ENCODE data around the gene OBSCN. TPM values are rescaled to one million over a fixed set of nuclear protein-coding genes. Genes with fewer than 3 reads are reported as not detected.

The OBSCN gene
- total RNA-seq, 1 donor from 2014 or later: 25.7 TPM

- no peak overlapping the region for H3K4me3 Mint-ChIP-seq (ENCODE audit: unreplicated experiment)
- TF ChIP-seq, protein P1, sequence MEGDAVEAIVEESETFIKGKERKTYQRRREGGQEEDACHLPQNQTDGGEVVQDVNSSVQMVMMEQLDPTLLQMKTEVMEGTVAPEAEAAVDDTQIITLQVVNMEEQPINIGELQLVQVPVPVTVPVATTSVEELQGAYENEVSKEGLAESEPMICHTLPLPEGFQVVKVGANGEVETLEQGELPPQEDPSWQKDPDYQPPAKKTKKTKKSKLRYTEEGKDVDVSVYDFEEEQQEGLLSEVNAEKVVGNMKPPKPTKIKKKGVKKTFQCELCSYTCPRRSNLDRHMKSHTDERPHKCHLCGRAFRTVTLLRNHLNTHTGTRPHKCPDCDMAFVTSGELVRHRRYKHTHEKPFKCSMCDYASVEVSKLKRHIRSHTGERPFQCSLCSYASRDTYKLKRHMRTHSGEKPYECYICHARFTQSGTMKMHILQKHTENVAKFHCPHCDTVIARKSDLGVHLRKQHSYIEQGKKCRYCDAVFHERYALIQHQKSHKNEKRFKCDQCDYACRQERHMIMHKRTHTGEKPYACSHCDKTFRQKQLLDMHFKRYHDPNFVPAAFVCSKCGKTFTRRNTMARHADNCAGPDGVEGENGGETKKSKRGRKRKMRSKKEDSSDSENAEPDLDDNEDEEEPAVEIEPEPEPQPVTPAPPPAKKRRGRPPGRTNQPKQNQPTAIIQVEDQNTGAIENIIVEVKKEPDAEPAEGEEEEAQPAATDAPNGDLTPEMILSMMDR (IDR thresholded peaks at IDR 0.05; ENCODE audit: partially characterized antibody, unreplicated experiment): no peak
- no peak overlapping the region for H3K27ac Mint-ChIP-seq (ENCODE audit: unreplicated experiment)
- peaks cover 36% of the 10 kb centered on the region for H3K36me3 Mint-ChIP-seq (ENCODE audit: unreplicated experiment)
- no peaks in the 10 kb centered on the region for H3K4me1 Mint-ChIP-seq (ENCODE audit: low read depth, unreplicated experiment)
- DNase-seq: no peak
- peaks cover 19% of the 10 kb centered on the region for H3K9me3 Mint-ChIP-seq (ENCODE audit: unreplicated experiment)
- peaks cover 15% of the 10 kb centered on the region for H3K27me3 Mint-ChIP-seq (ENCODE audit: unreplicated experiment)
These were observed 84.7 kb downstream of the OBSCN start for GRCh38 chr1:228292609-228292911.

DNA sequence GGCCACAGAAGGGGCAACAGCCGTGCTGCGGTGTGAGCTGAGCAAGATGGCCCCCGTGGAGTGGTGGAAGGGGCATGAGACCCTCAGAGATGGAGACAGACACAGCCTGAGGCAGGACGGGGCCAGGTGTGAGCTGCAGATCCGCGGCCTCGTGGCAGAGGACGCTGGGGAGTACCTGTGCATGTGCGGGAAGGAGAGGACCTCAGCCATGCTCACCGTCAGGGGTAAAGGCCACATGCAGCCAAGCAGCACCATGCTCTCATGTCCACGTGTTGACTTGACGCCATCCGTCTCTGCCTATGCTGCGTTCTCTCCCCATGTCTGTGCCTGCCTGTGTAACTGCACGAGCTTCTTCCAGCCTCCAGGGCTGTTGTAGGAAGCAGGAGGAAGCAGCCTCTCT, 85.5 kb downstream of the OBSCN start:
- no peak overlapping the region for H3K4me3 Mint-ChIP-seq (ENCODE audit: unreplicated experiment)

GRCh38 chr1:228293816-228294500, 86.1 kb downstream of the OBSCN start:
- H3K9me3 Mint-ChIP-seq (ENCODE audit: unreplicated experiment): peaks cover 27% of the 10 kb centered on the region
- H3K27ac Mint-ChIP-seq (ENCODE audit: unreplicated experiment): no peak overlapping the region
- H3K4me1 Mint-ChIP-seq (ENCODE audit: low read depth, unreplicated experiment): no peaks in the 10 kb centered on the region
- H3K36me3 Mint-ChIP-seq (ENCODE audit: unreplicated experiment): peaks cover 47% of the 10 kb centered on the region
- H3K4me3 Mint-ChIP-seq (ENCODE audit: unreplicated experiment): no peak overlapping the region
- peak; percentile 4 for DNase-seq
- TF ChIP-seq, protein P1 (IDR thresholded peaks at IDR 0.05; ENCODE audit: partially characterized antibody, unreplicated experiment): no peak
- H3K27me3 Mint-ChIP-seq (ENCODE audit: unreplicated experiment): peaks cover 14% of the 10 kb centered on the region

More for the DNA sequence above, 85.5 kb downstream of the OBSCN start:
- H3K27ac Mint-ChIP-seq (ENCODE audit: unreplicated experiment): no peak overlapping the region
- peaks cover 25% of the 10 kb centered on the region for H3K9me3 Mint-ChIP-seq (ENCODE audit: unreplicated experiment)
- no peaks in the 10 kb centered on the region for H3K4me1 Mint-ChIP-seq (ENCODE audit: low read depth, unreplicated experiment)
- H3K27me3 Mint-ChIP-seq (ENCODE audit: unreplicated experiment): peaks cover 13% of the 10 kb centered on the region
- TF ChIP-seq, protein P1 (IDR thresholded peaks at IDR 0.05; ENCODE audit: partially characterized antibody, unreplicated experiment): no peak
- DNase-seq: no peak
- H3K36me3 Mint-ChIP-seq (ENCODE audit: unreplicated experiment): peaks cover 42% of the 10 kb centered on the region

- Mint-ChIP-seq H3K27me3 (ENCODE audit: unreplicated experiment) (peaks cover 12% of the 10 kb centered on the region), H3K9me3 (ENCODE audit: unreplicated experiment) (peaks cover 28% of the 10 kb centered on the region), H3K4me3 (ENCODE audit: unreplicated experiment) (no peak overlapping the region), H3K36me3 (ENCODE audit: unreplicated experiment) (peaks cover 50% of the 10 kb centered on the region), H3K27ac (ENCODE audit: unreplicated experiment) (no peak overlapping the region), H3K4me1 (ENCODE audit: low read depth, unreplicated experiment) (no peaks in the 10 kb centered on the region)
- no peak for DNase-seq
- TF ChIP-seq, protein P1 (IDR thresholded peaks at IDR 0.05; ENCODE audit: partially characterized antibody, unreplicated experiment): no peak
These were observed 86.9 kb downstream of the OBSCN start for GRCh38 chr1:228294717-228295116.

- peaks cover 28% of the 10 kb centered on the region for H3K9me3 Mint-ChIP-seq (ENCODE audit: unreplicated experiment)
These were observed 87.4 kb downstream of the OBSCN start for GRCh38 chr1:228295201-228295600.

More at GRCh38 chr1:228295201-228295600, 87.4 kb downstream of the OBSCN start:
- DNase-seq: no peak
- H3K4me3 Mint-ChIP-seq (ENCODE audit: unreplicated experiment): no peak overlapping the region
- peaks cover 12% of the 10 kb centered on the region for H3K27me3 Mint-ChIP-seq (ENCODE audit: unreplicated experiment)
- H3K4me1 Mint-ChIP-seq (ENCODE audit: low read depth, unreplicated experiment): no peaks in the 10 kb centered on the region
- peaks cover 55% of the 10 kb centered on the region for H3K36me3 Mint-ChIP-seq (ENCODE audit: unreplicated experiment)
- no peak overlapping the region for H3K27ac Mint-ChIP-seq (ENCODE audit: unreplicated experiment)
- TF ChIP-seq, protein P1 (IDR thresholded peaks at IDR 0.05; ENCODE audit: partially characterized antibody, unreplicated experiment): no peak

All from glutamatergic neuron (in vitro differentiated cells).